Keratinocyte (primary cell): Measurements from ENCODE around the gene MAFF. TPM values are rescaled to one million over a fixed set of nuclear protein-coding genes. Genes with fewer than 3 reads are reported as not detected.

Experiments used
- DNase-seq: peaks from one replicate; pipeline ENCODE4 v3.0.0-alpha.2; 2011; ENCODE audit warnings: low read depth, missing footprints, low spot score
- FAIRE-seq: peaks from 2 replicates; lab custom pipeline; 2011; peaks lifted over from hg19 to GRCh38; lab: Jason Lieb, UNC
- H2AFZ ChIP-seq: 2 replicates; pipeline ENCODE4 v1.6.0; 2012; ENCODE audit warnings: low read length, control low read depth, inconsistent platforms; ENCODE audit not compliant: control insufficient read depth
- H3K27ac ChIP-seq: 2 replicates; pipeline ENCODE4 v1.5.1; 2011; ENCODE audit warnings: low read length; ENCODE audit not compliant: control insufficient read depth, insufficient read depth
- H3K27me3 ChIP-seq: 3 replicates; pipeline ENCODE4 v1.6.0; 2011; ENCODE audit warnings: low read length; ENCODE audit not compliant: control insufficient read depth, insufficient read depth; ENCODE audit errors: extremely low read depth
- H3K36me3 ChIP-seq, 2 experiments: 2 replicates in 1 of 2; 3 replicates in 1 of 2; pipeline ENCODE4 v1.5.1; 2011; ENCODE audit warnings: low read length in 2 of 2, mild to moderate bottlenecking in 1 of 2; ENCODE audit not compliant: control insufficient read depth in 2 of 2, insufficient read depth in 2 of 2; ENCODE audit errors: extremely low read depth in 1 of 2
- H3K4me1 ChIP-seq: 3 replicates; pipeline ENCODE4 v1.5.1; 2011; ENCODE audit warnings: low read length; ENCODE audit not compliant: control insufficient read depth, insufficient read depth; ENCODE audit errors: extremely low read depth
- H3K4me2 ChIP-seq: 3 replicates; pipeline ENCODE4 v1.6.0; 2011; ENCODE audit warnings: low read depth, low read length; ENCODE audit not compliant: control insufficient read depth, insufficient read depth; ENCODE audit errors: extremely low read depth
- H3K4me3 ChIP-seq, 3 experiments: fragments of 200-600 bp in 1 of 3; sonication (generic) in 1 of 3; 2 replicates in 2 of 3; 3 replicates in 1 of 3; pipeline ENCODE4 v1.5.1; 2011 to 2016; ENCODE audit warnings: low read length in 3 of 3, mild to moderate bottlenecking in 3 of 3, control low read depth in 2 of 3, inconsistent platforms in 1 of 3, low read depth in 1 of 3, mixed read lengths in 1 of 3, mixed run types in 1 of 3, moderate library complexity in 1 of 3; ENCODE audit not compliant: control insufficient read depth in 2 of 3, insufficient read depth in 2 of 3; ENCODE audit errors: extremely low read depth in 1 of 3
- H3K79me2 ChIP-seq: 2 replicates; pipeline ENCODE4 v1.6.0; 2012; ENCODE audit warnings: low read length; ENCODE audit not compliant: control insufficient read depth, insufficient read depth
- H3K9ac ChIP-seq: 3 replicates; pipeline ENCODE4 v1.6.0; 2011; ENCODE audit warnings: low read length; ENCODE audit not compliant: control insufficient read depth, insufficient read depth; ENCODE audit errors: extremely low read depth
- H3K9me1 ChIP-seq: 3 replicates; pipeline ENCODE4 v1.6.0; 2011; ENCODE audit warnings: low read length; ENCODE audit not compliant: control insufficient read depth, insufficient read depth; ENCODE audit errors: extremely low read depth
- H3K9me3 ChIP-seq: 2 replicates; pipeline ENCODE4 v1.5.1; 2012; ENCODE audit warnings: low read depth, low read length; ENCODE audit not compliant: control insufficient read depth
- H4K20me1 ChIP-seq: 3 replicates; pipeline ENCODE4 v1.6.0; 2011; ENCODE audit warnings: low read length; ENCODE audit not compliant: control insufficient read depth, insufficient read depth; ENCODE audit errors: extremely low read depth
- EZH2 ChIP-seq: IDR thresholded peaks from one replicate; pipeline ENCODE4 v1.6.1; 2012; ENCODE audit warnings: inconsistent platforms, mild to moderate bottlenecking, low read length, moderate library complexity
- dilution Hi-C: fragments of 300-500 bp; cut with MboI; formaldehyde crosslinking; loops from one replicate; pipeline ENCODE4 v1.7.0; 2020; ENCODE audit warnings: low sequenced_read_pairs; ENCODE audit not compliant: extremely low pct_ligation_motif_present
- polyA plus RNA-seq, 5 experiments: library from polyadenylated mRNA; depleted of rRNA in 3 of 5; stranded (reverse) in 3 of 5; stranded (forward) in 1 of 5; unstranded in 1 of 5; fragments of >200 nt; gene quantifications; 1 replicate in 1 of 5; 2 replicates in 3 of 5; 3 replicates in 1 of 5; pipeline versions ENCODE4 v1.2.1 to v1.2.3, GENCODE V29; 2011 to 2012; ENCODE audit warnings: missing spikeins in 2 of 5, low read depth in 1 of 5, low replicate concordance in 1 of 5
- TF ChIP-seq, protein P1 (sequence below), 3 experiments: IDR thresholded peaks in 1 of 3; conservative IDR thresholded peaks in 1 of 3; optimal IDR thresholded peaks in 1 of 3; 2 replicates in 2 of 3; 3 replicates in 1 of 3; pipeline versions ENCODE3 to v1.5.1; 2011; ENCODE audit warnings: low read length in 3 of 3, mild to moderate bottlenecking in 3 of 3, moderate library complexity in 2 of 3, control low read depth in 1 of 3, inconsistent platforms in 1 of 3; ENCODE audit not compliant: insufficient read depth in 2 of 3; ENCODE audit errors: extremely low read depth in 1 of 3

MAFF gene
- polyA plus RNA-seq, 1 donor (not counting 4 experiments of a cell fraction or from before 2014, with no cell fraction given) = 10.5 TPM

DNA sequence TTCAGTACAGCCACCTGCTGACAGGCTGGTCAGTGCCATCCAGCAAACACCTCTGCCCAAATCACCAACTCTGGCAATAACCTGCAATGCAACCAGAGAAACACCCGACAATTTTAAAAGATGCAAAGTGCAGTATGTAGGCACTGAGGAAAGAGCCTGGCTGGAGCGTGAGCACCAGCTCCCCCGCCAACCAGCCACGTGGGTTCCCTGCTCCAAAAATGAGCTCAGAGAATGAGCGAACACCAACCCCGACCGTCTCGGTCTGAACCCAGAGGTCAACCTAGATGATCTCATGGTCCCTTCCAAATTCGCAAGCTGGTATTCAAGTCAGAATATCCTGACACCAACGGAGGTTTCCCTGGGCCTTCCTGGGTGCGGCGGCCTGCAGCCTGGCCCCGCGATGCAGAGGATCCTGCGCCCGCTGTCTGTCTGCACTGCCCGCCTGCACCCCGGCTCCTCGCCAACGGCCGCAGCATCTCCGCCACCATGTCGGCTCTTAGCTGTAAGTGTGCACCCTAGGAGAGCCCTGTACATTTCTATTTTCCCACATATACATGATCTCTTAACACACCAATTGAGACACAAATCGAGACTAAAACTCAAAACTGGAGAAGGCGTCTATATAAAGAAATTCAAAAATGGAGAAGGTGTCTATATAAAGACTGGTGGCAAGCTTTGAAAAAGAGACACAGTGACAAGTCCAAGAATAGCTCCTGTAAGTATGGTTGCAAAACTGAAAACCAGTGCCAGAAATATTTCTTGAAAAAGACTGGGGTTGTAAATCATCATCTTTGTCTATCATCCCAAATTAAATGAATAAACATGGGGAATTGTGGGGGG, 48.2 kb downstream of the MAFF start:
- H3K4me3 ChIP-seq = no peak overlapping the region
- peaks cover 8% of the 10 kb centered on the region for H4K20me1 ChIP-seq
- FAIRE-seq (no peak), DNase-seq (no peak)
- peaks cover 47% of the 10 kb centered on the region for H3K79me2 ChIP-seq
- dilution Hi-C loops = no loop called here
- no peak overlapping the region for H2AFZ ChIP-seq
- no peak for TF ChIP-seq EZH2
- TF ChIP-seq, protein P1, sequence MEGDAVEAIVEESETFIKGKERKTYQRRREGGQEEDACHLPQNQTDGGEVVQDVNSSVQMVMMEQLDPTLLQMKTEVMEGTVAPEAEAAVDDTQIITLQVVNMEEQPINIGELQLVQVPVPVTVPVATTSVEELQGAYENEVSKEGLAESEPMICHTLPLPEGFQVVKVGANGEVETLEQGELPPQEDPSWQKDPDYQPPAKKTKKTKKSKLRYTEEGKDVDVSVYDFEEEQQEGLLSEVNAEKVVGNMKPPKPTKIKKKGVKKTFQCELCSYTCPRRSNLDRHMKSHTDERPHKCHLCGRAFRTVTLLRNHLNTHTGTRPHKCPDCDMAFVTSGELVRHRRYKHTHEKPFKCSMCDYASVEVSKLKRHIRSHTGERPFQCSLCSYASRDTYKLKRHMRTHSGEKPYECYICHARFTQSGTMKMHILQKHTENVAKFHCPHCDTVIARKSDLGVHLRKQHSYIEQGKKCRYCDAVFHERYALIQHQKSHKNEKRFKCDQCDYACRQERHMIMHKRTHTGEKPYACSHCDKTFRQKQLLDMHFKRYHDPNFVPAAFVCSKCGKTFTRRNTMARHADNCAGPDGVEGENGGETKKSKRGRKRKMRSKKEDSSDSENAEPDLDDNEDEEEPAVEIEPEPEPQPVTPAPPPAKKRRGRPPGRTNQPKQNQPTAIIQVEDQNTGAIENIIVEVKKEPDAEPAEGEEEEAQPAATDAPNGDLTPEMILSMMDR (optimal IDR thresholded peaks at IDR 0.05 in 1 of 3, IDR thresholded peaks at IDR 0.05 in 1 of 3, conservative IDR thresholded peaks at IDR 0.05 in 1 of 3; ENCODE audit: extremely low read depth in 1 of 3, insufficient read depth in 2 of 3, low read length in 3 of 3) = no peak
- no peak overlapping the region for H3K9ac ChIP-seq
- no peak overlapping the region for H3K27ac ChIP-seq
- H3K9me3 ChIP-seq = no peaks in the 10 kb centered on the region
- H3K4me1 ChIP-seq = no peaks in the 10 kb centered on the region
- peaks cover 21 to 22% of the 10 kb centered on the region in 2 experiments for H3K36me3 ChIP-seq
- H3K27me3 ChIP-seq = no peaks in the 10 kb centered on the region
- no peak overlapping the region for H3K4me2 ChIP-seq
- no peaks in the 10 kb centered on the region for H3K9me1 ChIP-seq

- FAIRE-seq (no peak), DNase-seq (no peak)
Observed at GRCh38 chr22:38250643-38251340, 49.0 kb downstream of the MAFF start.

More at GRCh38 chr22:38250643-38251340, 49.0 kb downstream of the MAFF start:
- Histone ChIP-seq H3K4me3 (no peak overlapping the region), H3K36me3 (peaks cover 21% of the 10 kb centered on the region in 2 experiments), H3K27ac (no peak overlapping the region), H3K9me3 (no peaks in the 10 kb centered on the region), H3K4me1 (no peaks in the 10 kb centered on the region), H4K20me1 (peaks cover 8% of the 10 kb centered on the region), H3K27me3 (no peaks in the 10 kb centered on the region), H3K79me2 (peaks cover 53% of the 10 kb centered on the region), H3K9ac (no peak overlapping the region), H2AFZ (no peak overlapping the region), H3K4me2 (no peak overlapping the region), H3K9me1 (no peaks in the 10 kb centered on the region)
- no peak for TF ChIP-seq EZH2
- TF ChIP-seq, protein P1 (optimal IDR thresholded peaks at IDR 0.05 in 1 of 3, IDR thresholded peaks at IDR 0.05 in 1 of 3, conservative IDR thresholded peaks at IDR 0.05 in 1 of 3; ENCODE audit: extremely low read depth in 1 of 3, insufficient read depth in 2 of 3, low read length in 3 of 3) = no peak
- dilution Hi-C loops = no loop called here
